Suppressor macrophage treated with lipopolysaccharide for 1 hour (primary cell): ENCODE results near the gene DPH6.

Experiments
- DNase-seq, 3 donors: peaks; one replicate each; pipeline ENCODE4 v3.0.0-alpha.2; 2020 to 2022

DPH6 gene

DNA sequence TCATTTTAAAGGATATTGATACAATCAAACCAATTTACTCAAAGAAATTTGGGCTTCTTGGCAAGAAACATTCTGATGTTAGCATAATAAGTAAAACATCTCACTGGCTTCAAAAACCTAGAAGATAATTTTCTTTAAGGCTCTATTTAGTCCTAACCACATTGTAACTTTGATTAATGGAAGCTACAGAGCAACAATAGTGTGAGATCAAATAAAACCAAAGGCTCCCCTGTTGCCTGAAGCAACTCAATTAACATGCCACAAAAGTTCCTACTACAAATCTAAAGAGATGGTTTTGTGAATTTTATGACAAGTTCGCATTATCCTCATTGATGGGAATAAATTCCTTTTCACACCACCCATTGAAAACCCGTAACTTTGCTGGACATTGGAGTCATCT, 5.9 kb downstream of the DPH6 start:
- no peak for DNase-seq

DNA sequence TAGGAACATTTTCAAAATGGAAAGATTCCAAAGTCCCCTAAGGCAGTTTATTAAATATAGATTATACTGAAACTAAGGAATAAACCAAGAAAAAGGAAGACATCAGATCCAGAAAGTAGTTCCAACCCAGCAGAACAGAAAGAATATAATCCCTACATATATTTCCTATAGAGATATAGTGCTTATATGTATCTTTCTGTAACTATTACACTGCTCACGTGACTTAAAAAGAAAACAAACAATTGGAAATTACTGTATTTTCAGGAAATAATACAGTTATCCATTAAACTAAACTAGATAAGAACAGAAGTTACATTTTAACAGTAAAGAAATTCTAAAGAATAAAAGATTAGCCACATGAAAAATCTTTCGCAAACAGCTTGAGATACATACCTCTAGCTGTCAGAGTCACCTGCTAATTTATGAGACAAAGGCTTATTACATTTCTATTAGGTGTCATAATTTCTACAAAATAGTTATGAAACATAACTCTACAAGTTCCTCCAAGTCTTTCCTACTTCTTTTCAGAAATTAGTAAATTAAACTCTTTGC, 10.5 kb downstream of the DPH6 start:
- no peak for DNase-seq

DNA sequence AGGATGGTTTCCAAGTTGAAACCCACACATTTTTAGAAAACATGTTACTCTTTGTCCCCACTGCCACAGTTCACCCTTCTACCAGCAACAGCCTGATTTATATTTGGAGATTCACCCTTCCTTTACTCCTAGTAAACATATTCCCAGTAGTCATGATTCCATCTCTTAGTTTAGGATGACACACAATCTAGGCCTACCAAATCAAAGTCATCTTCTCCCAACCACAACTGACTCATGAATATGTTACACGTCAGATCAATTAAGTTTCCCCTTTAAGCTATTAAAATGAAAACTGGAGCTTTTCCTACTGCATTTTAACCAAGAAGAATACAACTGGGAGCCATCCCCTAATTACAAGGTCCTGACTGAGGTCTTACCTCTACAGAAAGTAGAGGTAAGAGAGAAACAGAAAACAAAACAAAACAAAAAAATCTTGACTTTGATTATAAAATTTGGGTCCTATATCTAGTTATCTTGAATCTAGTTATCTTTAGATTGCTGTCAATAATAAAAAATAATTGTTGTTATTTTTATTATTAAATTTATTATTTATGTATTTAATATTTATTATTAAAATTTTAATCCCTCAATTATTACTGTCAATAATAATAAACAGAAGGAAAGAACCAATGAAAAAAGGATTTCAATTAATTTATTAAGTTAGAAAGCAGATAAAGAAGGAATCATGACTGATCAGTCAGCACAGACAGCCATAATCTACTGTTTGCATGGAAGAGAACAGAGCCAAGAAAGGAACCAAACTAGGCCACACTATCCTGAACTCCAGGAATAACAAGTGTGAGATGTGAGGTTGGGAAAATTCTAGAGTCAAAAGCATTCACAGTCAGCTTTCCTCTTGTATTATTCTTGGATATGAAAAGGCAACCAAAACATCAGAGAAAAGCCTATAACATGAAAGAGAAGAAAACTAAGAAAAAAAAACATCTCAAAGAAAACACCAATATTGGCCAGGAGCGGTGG, 12.5 kb downstream of the DPH6 start:
- no peak for DNase-seq

DNA sequence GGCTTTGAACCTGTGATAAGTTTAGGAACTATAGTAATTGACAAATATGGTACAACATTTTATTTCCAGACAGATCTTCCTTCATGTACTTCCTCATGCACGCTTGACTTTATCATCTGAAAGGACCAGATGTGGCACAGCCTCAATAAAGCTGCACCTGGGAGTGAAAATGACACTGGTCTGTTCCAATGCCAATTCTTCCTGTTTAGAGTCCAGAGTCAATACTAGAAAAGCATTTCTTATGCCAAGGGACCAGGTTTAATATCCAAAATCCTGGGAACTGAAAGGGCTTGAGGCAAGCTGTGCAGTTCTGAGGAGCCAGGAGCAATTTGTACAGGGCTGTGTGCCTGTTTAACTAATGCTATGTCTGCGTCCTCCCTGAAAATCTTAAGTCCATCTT, 15.3 kb downstream of the DPH6 start:
- DNase-seq: no peak

DNA sequence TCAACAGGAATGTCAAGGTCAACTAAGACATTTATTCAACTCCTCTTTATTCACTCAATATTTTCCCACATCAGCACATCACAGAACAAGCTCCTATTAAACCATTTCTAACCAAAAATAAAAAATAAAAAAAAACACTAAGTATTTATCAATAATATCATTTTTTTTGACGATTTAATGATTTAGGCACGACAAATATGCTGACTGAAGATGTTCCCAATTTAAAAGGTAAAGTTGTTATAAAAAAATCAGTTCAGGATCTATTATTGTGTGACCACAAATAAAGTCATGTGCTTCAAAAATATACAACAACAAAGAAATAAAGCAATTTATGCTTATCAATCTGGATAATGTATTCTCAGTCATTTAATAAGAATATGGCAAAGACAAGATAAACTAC, 16.2 kb downstream of the DPH6 start:
- no peak for DNase-seq

DNA sequence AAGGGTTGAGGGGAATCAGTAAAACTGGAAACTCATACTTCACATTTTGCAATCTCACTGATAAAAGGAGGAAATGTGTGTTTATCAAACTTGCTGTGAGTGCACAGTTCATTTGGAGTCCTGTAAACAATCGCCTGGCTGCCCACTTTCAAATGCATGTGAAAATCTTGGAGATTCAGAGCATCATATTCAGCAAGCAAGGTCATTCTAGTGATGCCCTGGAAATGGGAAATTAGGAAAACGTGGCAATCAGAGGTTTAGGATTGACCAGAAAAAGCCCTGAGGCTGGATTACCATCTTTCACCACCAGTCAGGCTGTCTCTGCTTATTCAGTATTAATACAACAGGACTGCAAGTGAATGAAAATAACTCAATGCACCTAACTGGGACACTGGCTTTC, 23.9 kb downstream of the DPH6 start:
- no peak for DNase-seq

DNA sequence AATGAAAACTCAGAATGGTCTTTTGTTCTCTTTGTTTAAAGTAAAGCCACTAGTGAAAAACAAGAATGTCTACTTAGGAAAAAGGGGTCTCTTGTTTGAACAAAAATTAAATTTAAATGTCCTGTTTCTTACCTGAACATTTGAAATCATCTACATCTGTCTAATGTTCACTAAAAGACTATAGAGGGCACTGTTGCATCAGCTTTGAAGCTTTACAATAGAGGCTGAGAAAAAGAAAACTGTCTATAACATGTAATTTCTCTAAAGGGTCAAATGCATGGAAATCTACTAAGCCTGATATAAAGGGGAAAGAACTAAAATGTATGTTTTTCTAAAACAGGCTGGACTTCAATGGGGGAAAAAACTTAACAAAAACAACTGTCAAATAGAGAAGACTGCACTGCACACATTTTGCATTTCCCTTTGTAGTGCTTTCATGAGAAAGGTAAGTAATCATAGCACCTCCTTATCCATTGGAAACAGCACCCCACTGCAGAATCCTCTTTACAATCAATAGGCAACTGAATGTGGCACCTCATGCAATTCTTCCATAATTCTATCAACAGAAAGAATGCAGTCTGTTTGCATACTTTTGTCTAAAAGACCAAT, 26.3 kb downstream of the DPH6 start:
- peak; percentile 61 to 75 (median 68) for DNase-seq

DNA sequence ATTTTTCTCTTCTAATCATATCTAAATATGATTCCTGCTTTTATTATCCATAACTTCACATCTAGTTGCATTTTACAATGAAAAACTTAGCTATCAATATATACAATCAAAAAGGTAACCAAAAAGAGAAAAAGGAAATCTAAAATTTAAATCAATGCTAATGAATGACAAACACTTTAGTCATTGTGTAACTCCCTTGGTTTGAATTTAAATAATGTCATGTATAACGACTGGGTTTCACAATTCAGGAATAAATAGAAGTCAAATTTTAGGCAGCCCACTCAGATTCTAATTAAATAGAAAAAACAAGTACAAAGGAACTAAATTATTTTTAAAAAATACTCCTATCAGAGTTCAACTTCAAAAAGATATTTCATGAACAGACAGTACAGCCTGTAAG, 26.9 kb downstream of the DPH6 start:
- no peak for DNase-seq

DNA sequence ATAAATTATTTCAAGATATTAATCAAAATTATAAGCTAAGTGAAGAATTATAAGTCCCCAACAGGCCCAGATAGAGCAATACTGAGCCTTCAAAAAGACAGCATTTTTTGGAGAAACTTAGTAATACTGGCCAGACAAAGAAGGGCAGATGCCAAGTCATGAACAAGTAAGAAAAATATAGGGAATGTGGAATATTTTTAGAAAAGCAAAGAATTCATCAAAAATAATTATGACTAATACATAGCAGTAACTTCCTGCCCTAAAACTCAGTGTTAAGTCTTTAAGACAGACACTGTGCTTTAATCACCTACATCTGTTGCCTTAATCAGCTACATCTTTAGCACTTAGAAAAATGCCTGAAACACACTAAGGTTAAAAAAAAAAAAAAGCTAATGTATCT, 31.2 kb downstream of the DPH6 start:
- no peak for DNase-seq

DNA sequence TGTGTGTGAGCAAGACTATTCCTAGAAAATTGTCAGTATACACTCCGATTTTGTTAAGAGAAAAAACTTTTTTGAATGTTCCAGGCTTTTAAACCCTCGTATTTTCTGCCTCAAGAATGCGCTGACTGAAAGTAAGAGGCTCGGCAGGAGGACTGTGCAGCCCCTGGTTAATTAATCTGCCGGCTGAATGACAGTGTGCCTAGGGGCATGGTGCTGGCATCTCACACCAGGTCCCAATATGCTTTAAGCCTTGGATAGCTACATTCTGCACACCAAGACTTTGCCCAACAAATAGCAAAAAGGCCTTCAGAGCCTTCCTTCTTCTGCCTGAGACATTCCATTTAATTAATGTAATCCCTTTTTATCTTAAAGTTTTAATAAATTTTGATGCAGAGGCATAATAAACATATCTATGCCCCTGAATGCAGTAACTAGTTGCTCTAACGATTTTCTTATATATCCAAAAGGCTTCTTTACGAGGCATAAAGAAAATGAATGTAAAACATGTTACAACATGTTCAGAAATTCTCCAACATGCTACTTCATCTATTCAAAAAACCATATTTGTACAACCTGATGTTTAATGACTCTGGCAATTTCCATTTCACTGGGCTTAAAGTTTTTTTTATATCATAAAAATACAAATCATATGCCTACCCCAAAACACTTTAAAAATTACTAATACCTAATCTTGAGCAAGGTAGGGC, 37.9 kb downstream of the DPH6 start:
- DNase-seq: no peak

DNA sequence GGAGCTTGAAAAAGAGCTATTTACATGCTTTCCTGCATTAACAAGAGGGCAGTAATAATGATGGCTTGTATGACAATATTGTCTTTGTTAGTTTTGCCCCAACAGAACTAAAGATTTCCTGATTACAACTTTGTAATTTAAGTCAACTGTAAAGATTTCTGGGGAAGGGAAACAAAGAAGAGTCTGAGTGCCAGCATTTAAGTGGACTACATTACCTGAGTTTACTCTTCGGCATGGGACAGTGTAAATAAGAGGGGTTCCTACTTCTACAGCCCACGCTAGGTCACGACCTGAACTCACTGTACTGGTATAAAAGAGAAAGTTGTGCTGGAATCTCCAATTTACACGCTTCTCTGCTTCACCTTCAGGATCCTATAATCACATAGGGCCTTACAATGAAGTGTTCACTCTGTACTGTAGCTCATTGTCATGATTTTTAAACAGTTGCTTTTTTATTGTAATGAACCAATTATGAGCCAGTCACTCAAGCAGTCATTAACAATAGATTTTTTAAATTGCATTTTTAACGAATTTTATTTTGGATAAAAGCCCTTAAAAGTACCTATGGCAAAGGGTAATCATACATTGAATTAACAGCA, 39.6 kb downstream of the DPH6 start:
- no peak for DNase-seq

DNA sequence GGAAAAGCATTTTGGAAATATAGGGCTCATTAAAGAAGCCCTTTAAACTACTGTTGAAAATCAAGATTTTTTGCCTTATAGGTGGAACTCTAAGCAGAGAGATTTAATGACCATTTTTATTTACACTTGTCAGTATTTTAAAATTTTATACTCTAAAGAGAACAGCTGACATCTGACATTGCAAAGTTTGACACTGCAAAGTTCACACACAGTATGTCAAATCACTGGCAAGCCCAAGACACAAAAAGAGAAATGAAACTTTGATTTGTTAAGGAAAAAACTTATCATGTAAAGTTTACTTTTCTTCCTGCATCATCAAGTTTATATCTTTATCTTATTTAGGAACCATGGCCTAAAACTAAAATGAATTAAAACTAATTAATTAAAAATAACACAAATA, 40.2 kb downstream of the DPH6 start:
- peak in 2 of 3 donors; percentile 35 to 54 for DNase-seq

DNA sequence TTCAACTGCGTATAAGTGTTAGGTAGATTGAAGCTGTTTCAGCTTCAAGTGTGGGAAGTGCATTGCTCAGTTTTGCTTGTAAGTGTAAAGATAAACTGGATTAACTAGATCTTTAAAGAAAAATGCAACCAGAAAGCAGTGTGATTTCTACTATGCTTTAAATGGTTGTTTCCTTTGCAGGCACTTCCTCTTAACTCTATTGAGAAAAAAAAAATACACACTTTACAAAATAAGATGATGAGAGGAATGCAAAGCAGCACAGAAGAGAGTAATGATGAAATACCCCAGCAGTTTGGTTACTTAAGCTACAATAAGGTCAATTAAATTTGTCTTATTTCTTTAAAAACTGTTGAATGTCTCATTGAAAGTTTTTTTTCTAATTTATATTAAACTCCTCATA, 40.8 kb downstream of the DPH6 start:
- DNase-seq: peak; percentile 3 to 26 (median 13)

DNA sequence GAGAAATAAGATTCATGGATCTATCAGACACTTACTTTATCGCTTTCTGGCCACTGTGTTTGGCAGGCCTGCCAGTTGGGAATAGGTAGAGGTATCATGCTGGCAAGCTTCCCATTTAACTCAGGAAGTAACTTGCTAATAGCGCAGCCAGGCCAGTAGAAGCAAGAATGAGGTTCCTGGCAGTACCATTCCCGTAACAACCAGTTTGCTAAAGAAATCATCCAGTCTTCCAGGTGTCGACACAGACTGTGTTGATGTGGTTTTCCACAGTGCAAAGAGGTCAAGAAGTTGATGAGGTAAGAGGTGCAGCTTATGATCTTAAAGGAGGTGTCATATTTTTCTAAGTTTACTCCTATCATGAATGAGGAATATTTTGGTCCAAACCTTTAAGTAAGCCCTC, 46.2 kb downstream of the DPH6 start:
- DNase-seq: no peak

DNA sequence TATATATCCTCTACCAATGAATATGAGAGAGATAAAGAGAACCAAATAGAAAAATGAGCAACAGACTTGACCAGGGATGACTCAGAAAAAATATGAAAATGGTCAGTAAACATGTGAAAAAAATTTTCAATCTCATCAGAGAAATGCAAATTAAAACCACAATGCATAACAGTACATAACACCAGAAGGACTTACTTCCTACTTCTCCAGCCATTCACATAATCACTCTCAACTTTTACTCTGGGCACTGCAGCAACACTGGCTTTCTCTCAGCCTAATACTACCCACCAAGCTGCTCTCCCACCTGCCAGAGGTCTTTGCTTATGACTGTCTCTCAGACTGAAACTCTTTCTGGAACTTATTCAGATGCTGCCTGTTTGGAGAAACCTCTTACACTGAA, 49.4 kb downstream of the DPH6 start:
- peak in 2 of 3 donors; percentile 30 to 34 for DNase-seq

DNA sequence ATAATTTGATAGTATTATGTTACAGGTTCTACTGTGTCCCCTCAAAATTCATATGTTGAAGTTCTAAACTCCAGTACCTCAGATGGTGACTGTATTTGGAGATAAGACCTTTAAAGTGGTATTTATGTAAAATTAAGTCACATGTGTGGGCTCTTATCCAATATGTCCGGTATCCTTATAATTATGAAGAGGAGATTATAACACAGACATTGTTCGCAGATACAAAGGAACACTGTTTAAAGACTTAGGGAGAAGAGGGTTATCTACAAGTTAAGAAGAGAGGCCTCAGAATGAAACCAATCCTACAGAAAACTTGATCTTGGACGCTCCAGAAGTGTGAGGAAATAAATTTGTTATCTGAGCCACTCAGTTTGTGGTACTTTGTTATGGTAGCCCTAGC, 50.9 kb downstream of the DPH6 start:
- DNase-seq: no peak

DNA sequence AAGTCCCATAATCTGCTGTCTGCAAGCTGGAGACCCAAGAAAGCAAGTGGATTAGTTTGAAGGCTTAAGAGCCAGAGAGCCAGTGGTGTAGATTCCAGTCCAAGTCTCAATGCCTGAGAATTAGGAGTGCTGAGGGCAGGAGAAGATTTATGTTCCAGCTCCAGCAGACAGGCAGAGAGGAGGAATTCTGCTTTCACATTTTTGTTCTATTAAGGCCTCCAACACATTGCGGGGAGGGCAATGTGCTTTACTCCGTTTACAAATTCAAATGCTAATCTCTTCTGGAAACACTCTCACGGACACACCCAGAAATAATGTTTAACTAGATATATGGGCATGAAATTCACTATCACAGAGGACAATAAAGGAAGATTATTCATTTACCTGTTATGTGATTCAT, 54.0 kb downstream of the DPH6 start:
- DNase-seq: no peak

DNA sequence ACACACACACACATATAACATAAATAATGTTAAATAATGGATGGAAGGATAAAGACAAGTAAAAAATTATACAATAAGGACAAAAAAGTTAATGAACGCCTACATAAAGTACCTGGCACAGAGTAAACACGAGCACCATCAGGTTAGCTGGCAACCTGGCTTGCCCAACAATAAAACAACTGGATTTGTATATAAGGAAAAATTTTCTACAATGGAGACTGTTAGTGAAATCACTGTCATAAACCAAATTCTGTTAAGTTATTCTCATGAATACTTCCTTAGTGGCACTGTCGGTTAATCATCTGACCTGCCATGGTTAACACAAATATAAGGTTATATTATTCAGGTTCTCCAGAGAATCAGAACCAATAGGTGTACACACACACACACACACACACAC, 54.8 kb downstream of the DPH6 start:
- DNase-seq: no peak

DNA sequence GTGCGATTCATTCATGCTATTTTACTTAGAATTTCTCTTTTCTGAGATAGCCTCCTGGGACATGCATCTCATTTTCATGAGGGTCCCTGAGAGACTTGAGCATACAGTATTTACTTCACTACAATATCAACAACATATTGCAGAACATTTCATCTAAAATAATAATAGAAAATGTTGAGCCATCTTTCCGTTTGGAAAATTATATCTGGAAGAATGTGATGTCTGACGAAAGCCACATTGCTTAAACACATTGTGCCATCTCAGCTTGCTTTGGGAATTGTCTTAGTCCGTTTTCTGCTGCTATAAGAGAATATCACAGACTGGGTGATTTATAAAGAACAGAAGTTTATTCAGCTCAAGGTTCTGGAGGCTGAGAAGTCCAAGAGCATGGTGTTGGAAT, 55.5 kb downstream of the DPH6 start:
- DNase-seq: no peak

DNA sequence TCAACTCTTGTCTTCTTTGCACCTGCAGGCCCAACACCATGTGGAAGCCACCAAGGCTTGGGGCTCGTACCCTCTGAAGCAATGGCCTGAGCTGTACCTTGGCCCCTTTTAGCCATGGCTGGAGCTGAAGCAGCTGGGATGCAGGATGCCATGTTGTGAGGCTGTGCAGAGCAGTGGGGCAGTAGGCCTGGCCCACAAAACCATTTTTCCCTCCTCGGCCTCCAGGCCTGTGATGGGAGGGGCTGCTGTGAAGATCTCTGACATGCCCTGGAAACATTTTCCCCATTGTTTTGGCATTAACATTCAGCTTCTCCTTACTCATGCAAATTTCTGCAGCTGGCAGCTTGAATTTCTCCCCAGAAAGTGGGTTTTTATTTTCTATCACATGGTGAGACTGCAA, 58.5 kb downstream of the DPH6 start:
- DNase-seq: no peak

DNA sequence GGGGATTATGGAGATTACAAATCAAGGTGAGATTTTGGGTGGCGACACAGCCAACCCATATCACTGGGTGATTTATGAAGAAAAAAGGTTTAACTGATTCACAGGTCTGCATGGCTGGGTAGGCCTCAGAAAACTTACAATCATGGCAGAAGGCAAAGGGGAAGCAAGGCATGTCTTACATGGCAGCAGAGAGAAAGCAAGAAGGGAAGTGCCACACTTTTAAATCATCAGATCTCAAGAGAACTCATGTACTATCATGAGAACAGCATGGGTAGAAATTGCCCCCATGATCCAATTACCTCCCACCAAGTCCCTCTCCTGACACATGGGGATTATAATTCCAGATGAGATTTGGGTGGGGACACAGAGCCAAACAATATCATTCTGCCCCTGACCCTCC, 59.7 kb downstream of the DPH6 start:
- DNase-seq: no peak

DNA sequence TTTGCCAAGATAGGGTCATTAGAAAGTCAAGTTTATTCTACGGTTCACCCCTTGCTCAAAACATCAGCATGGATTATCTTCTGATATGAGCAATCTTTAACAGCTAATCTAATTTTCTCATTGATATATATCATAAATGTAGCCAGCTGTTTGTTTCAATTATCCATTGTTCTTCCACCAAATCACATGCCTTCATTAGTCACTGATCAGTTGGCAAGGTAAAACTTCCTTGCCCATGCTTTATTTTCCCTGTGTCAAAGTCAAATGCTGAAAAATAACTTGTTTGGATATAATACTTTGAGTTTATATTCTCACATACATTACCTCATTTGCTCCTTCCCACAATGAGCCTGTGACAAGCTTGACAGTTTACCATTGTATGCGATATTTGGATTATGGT, 60.6 kb downstream of the DPH6 start:
- DNase-seq: no peak
